K562 (cell line): Measurements from ENCODE around the gene FH. TPM values are rescaled to one million over a fixed set of nuclear protein-coding genes. Genes with fewer than 3 reads are reported as not detected.
A peak's percentile ranks its signal among the peaks of the same experiment; 100 is the strongest.

Experiments used
- CHD1 ChIP-seq: fragments of 200-600 bp; sonication (generic); IDR thresholded peaks from one replicate; pipeline ENCODE4 v1.6.1; 2012; ENCODE audit warnings: mild to moderate bottlenecking, moderate library complexity, low read length, inconsistent platforms
- GTF2A2 ChIP-seq: IDR thresholded peaks from 2 replicates; pipeline ENCODE4 v1.6.1; 2016; ENCODE audit warnings: mild to moderate bottlenecking, missing genetic modification characterization, missing compliant biosample characterization
- NR2F6 ChIP-seq: fragments of 450-650 bp; formaldehyde crosslinking; IDR thresholded peaks from 2 replicates; pipeline ENCODE4 v1.4.0; 2020; ENCODE audit warnings: mild to moderate bottlenecking
- PHB ChIP-seq: fragments of 250-450 bp; sonication (Bioruptor Pico); IDR thresholded peaks from 2 replicates; pipeline ENCODE4 v1.5.0; 2021
- POLR2A ChIP-seq: fragments of 450-650 bp; conservative IDR thresholded peaks from 2 replicates; pipeline ENCODE4 v1.6.1; 2016
- POLR2B ChIP-seq: fragments of 450-650 bp; IDR thresholded peaks from 2 replicates; pipeline ENCODE4 v1.6.1; 2018; ENCODE audit warnings: low read depth; ENCODE audit not compliant: partially characterized antibody
- POLR3A ChIP-seq: IDR thresholded peaks from 2 replicates; pipeline ENCODE4 v1.6.1; 2011; ENCODE audit warnings: borderline replicate concordance, mild to moderate bottlenecking, moderate library complexity; ENCODE audit not compliant: insufficient read length, insufficient read depth; ENCODE audit errors: extremely low read depth
- SMAD4 ChIP-seq: fragments of 250-450 bp; sonication (Bioruptor Pico); conservative IDR thresholded peaks from 2 replicates; pipeline ENCODE4 v1.8.0; 2021; ENCODE audit warnings: inconsistent platforms, mild to moderate bottlenecking, moderate library complexity
- TCF3 ChIP-seq: sonication (generic); formaldehyde crosslinking; IDR thresholded peaks from 2 replicates; pipeline ENCODE4 v1.4.0; 2020; ENCODE audit warnings: mild to moderate bottlenecking, missing genetic modification reagents
- ZBTB43 ChIP-seq: sonication (generic); formaldehyde crosslinking; IDR thresholded peaks from 2 replicates; pipeline ENCODE4 v1.8.0; 2023; ENCODE audit warnings: mild to moderate bottlenecking, missing genetic modification reagents
- ZBTB5 ChIP-seq: fragments of 450-650 bp; IDR thresholded peaks from 2 replicates; pipeline ENCODE4 v1.6.1; 2017; ENCODE audit warnings: antibody characterized with exemption
- ZFP91 ChIP-seq: sonication (generic); formaldehyde crosslinking; IDR thresholded peaks from 2 replicates; pipeline ENCODE4 v1.8.0; 2022; ENCODE audit warnings: mild to moderate bottlenecking, missing genetic modification reagents
- ZNF174 ChIP-seq: fragments of 250-450 bp; sonication (Bioruptor Pico); IDR thresholded peaks from 2 replicates; pipeline ENCODE4 v1.4.0; 2020; ENCODE audit warnings: mild to moderate bottlenecking
- polyA plus RNA-seq, 8 experiments: library from polyadenylated mRNA; depleted of rRNA in 4 of 8; stranded (reverse) in 5 of 8; unstranded in 3 of 8; fragments of >200 nt; fragmentation: Nextera tagmentation in 2 of 8; fragmentation: Illumina TruSeq in 1 of 8; extraction: Ambion mirVana in 2 of 8; extraction: Trizol in 1 of 8; gene quantifications; 2 replicates each; pipeline versions ENCODE4 v1.2.1 to v1.2.3, GENCODE V29; 2011 to 2014; ENCODE audit warnings: inconsistent platforms in 1 of 8, missing spikeins in 1 of 8
- total RNA-seq, 7 experiments: library from RNA; depleted of rRNA in 6 of 7; stranded (reverse); fragments of >200 nt in 6 of 7; fragmentation: Illumina TruSeq in 2 of 7; extraction: Trizol in 2 of 7; gene quantifications; 2 replicates each; pipeline versions ENCODE4 v1.2.1 to v1.2.3, GENCODE V29; 2011 to 2021; ENCODE audit warnings: low replicate concordance in 1 of 7
- TF ChIP-seq, protein P1 (sequence below): sonication (generic); formaldehyde crosslinking; IDR thresholded peaks from 2 replicates; pipeline ENCODE4 v1.9.0; 2022; ENCODE audit warnings: mild to moderate bottlenecking, missing genetic modification reagents
- TF ChIP-seq, protein P2 (sequence below): sonication (generic); formaldehyde crosslinking; IDR thresholded peaks from 2 replicates; pipeline ENCODE4 v1.8.0; 2023; ENCODE audit warnings: mild to moderate bottlenecking, missing genetic modification reagents
- TF ChIP-seq, protein P3 (sequence below): sonication (generic); formaldehyde crosslinking; IDR thresholded peaks from 2 replicates; pipeline ENCODE4 v1.8.1; 2022; ENCODE audit warnings: missing genetic modification reagents

The FH gene
- total and polyA plus RNA-seq, 9 of the 15 experiments (the other 6 are each of a cell fraction or from before 2014, with no cell fraction given): 117 to 240 (median 211) TPM

DNA sequence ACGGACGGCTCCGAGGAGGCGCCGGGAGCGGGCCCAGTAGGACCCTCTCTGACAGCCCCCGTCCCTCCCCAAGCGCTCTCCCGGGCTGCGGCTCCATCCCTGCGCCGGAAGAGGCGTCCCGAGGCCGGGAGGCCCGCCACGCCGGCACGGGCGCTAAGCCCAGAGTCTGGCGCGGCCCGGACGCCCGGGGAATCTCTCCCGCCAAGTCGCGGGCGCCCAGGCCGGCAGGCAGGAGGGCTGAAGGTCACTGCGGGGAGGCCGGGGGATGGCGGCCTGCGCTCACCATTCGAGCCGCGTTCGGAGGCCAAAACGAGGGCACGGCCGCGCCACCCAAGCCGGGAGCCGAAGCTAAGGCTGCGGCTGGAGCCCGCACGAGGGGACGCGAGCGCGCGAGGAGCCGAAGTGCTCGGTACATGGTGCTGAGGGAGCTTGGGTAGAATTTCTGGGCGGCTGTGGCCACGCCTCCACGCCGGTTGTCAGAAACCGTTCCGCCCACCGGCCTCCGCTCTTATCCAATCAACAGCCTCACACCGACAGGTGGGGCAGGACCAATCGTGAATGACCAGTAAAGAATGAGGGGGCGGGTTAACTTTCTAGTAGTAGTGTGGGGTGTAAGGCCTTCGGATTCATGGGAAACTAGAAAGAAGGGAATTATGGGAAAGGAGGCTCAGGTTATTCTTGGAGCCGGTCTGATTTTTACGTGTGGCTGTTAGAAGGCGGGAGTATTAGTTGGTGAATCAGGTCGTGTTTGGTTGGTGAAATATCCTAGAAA, at the start of gene FH (continued):
- TF ChIP-seq, protein P1, sequence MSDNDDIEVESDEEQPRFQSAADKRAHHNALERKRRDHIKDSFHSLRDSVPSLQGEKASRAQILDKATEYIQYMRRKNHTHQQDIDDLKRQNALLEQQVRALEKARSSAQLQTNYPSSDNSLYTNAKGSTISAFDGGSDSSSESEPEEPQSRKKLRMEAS (CRISPR knock-in tag): peak; percentile 69
- no peak for TF ChIP-seq ZBTB43
- no peak for TF ChIP-seq GTF2A2 (tag)
- peak; percentile 84 for TF ChIP-seq POLR2B
- no peak for TF ChIP-seq PHB (CRISPR knock-in tag)
- TF ChIP-seq ZBTB5: no peak
- TF ChIP-seq SMAD4 (CRISPR knock-in tag): peak; percentile 60; the same call in 1 of the 2 replicates
- no peak for TF ChIP-seq TCF3 (CRISPR knock-in tag)
- no peak for TF ChIP-seq NR2F6 (CRISPR knock-in tag)
- no peak for TF ChIP-seq CHD1
- no peak for TF ChIP-seq ZFP91 (CRISPR knock-in tag)
- TF ChIP-seq, protein P2, sequence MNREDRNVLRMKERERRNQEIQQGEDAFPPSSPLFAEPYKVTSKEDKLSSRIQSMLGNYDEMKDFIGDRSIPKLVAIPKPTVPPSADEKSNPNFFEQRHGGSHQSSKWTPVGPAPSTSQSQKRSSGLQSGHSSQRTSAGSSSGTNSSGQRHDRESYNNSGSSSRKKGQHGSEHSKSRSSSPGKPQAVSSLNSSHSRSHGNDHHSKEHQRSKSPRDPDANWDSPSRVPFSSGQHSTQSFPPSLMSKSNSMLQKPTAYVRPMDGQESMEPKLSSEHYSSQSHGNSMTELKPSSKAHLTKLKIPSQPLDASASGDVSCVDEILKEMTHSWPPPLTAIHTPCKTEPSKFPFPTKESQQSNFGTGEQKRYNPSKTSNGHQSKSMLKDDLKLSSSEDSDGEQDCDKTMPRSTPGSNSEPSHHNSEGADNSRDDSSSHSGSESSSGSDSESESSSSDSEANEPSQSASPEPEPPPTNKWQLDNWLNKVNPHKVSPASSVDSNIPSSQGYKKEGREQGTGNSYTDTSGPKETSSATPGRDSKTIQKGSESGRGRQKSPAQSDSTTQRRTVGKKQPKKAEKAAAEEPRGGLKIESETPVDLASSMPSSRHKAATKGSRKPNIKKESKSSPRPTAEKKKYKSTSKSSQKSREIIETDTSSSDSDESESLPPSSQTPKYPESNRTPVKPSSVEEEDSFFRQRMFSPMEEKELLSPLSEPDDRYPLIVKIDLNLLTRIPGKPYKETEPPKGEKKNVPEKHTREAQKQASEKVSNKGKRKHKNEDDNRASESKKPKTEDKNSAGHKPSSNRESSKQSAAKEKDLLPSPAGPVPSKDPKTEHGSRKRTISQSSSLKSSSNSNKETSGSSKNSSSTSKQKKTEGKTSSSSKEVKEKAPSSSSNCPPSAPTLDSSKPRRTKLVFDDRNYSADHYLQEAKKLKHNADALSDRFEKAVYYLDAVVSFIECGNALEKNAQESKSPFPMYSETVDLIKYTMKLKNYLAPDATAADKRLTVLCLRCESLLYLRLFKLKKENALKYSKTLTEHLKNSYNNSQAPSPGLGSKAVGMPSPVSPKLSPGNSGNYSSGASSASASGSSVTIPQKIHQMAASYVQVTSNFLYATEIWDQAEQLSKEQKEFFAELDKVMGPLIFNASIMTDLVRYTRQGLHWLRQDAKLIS: peak; percentile 49; the same call in 1 of the 2 replicates
- TF ChIP-seq ZNF174 (CRISPR knock-in tag): no peak
- TF ChIP-seq POLR3A: no peak
- TF ChIP-seq, protein P3, sequence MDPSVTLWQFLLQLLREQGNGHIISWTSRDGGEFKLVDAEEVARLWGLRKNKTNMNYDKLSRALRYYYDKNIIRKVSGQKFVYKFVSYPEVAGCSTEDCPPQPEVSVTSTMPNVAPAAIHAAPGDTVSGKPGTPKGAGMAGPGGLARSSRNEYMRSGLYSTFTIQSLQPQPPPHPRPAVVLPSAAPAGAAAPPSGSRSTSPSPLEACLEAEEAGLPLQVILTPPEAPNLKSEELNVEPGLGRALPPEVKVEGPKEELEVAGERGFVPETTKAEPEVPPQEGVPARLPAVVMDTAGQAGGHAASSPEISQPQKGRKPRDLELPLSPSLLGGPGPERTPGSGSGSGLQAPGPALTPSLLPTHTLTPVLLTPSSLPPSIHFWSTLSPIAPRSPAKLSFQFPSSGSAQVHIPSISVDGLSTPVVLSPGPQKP (CRISPR knock-in tag): no peak
- TF ChIP-seq POLR2A: peak; percentile 97
